GM18519 (cell line): ENCODE data around the gene TBX1.

Experiments
- ATAC-seq: cut with Tn5 transposase; IDR thresholded peaks from one replicate; pipeline ENCODE4 v1.9.1; 2021; ENCODE audit warnings: mild to moderate bottlenecking, moderate library complexity; ENCODE audit not compliant: unreplicated experiment, low FRiP score

The TBX1 gene

DNA sequence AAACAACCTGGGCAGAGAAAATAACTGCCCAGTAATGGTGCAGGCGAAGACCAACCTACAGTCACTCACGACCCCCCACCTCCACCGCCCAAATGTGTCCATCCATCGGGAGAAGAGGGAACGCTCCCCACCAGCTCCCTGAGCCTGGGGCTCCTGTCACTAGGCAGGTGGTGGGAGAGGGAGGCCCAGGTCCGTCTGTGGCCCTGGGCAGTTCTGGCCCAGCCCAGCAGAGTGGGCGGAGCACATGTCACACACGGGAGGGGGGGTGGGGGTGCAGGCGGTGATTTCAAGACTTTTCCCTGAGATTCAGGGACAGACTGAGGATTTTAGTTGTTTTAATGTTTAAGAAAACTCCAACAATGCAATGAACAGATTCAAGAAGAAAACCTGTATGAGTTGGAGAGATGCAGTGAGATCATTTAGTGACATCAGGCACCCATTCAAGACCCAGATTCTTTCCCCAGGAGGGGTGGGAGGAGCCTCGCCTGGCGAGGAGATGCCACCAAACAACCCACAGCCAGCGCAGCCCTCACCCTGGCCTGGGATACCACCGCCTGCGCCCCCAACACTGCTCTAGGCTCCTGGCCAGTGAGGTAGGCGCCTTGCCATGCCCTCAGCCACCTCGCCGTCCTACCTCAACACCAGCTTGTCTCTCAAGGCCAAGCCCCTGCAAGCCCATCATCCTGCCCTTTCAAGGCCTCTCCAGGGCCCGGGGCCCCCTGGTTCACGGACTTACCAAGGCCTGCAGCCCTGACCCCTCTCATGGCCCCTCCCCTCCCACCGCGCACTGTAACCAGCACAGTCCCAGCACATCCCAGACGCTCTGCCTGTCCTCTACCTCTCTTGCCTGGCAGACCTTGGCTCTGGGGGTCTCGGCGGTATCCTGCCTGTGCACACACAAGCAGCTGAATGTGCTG is 36.8 kb downstream of the TBX1 start:
- no peak for ATAC-seq

GRCh38 chr22:19798003-19798665 is 37.6 kb downstream of the TBX1 start:
- ATAC-seq: no peak

DNA sequence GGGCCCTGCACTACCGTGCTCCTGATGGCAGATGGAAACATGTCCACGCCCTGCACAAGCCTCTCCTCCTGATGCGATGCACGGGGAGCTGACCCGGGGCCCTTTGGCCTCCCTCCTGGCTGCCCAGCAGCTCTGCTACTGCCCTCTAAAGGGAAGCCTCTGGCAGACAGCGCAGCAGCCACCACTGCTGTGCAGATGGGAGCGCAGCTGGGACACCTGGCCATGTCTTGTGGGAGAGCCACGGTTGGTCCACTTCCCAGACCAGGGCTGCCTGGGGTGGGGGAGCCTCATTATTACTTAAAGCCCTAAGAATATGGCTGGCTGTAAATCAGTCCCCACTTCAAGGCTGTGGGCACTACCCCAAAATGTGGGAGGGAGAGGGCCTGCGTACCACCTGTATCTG is 38.3 kb downstream of the TBX1 start:
- ATAC-seq: no peak

DNA sequence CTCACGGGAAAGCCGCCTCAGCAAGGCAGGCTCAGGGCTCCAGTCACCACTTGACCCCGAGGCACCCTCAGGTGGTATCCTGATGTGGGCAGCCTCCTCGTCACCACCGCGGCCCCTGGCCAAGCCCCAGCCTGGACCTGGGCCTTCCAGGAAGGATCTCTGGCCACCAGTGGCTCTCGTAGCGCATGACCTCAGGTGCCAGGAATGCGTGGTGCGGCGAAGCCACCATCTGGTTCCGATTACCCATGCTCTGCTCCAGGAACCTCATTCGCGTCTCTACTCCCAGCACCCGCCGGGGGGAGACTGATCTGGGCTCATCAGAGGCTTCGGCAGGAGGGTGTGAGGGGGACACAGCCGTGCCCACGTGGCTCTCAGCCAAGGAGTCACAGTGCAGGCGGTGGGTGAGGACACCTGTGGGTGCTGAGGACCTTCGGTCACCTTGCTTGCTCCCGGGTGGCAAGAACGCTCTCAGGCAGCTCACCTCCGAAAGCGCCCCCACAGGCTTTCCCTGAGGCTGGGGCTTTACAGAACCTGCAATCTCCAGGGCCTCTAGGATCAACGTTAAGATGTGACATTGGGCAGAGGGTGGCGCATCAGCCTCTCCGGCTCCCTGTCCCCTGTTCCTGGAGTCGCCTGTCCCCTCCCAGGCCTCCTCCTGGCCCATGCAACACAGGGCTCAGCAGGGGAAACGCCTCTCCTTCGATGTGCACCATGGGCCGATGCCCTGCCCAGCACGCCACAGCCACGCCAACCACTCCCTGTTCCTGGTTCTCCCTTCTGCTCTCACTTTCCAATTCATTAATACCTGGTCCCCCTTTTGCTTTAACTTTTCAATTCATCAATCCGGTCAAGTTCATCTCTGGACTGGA is 39.0 kb downstream of the TBX1 start:
- no peak for ATAC-seq

DNA sequence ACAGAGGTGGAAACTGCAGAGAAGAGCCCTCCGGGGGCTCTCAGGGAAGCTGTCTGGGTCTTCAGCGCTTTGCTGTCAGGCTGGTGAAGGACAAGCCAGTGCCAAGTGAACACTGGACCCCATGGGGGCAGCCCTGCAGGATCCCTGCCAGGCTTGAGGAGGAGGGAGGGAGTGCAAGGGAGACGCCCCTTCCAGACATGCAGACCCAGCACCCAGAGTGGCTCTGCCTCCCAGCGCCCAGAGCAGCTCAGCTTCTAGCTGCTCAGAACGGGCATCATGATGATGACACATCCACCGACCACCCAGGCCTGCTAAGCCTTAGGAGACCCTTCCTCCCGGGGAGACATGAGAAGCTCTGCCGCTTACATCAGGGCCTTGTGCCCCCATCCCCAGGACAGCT is 39.7 kb downstream of the TBX1 start:
- no peak for ATAC-seq

- no peak for ATAC-seq
Measured at GRCh38 chr22:19800761-19801244, 40.2 kb downstream of the TBX1 start.

- ATAC-seq: no peak
Measured at GRCh38 chr22:19801340-19802000, 40.9 kb downstream of the TBX1 start.

GRCh38 chr22:19802001-19802893 is 41.7 kb downstream of the TBX1 start:
- ATAC-seq: no peak

DNA sequence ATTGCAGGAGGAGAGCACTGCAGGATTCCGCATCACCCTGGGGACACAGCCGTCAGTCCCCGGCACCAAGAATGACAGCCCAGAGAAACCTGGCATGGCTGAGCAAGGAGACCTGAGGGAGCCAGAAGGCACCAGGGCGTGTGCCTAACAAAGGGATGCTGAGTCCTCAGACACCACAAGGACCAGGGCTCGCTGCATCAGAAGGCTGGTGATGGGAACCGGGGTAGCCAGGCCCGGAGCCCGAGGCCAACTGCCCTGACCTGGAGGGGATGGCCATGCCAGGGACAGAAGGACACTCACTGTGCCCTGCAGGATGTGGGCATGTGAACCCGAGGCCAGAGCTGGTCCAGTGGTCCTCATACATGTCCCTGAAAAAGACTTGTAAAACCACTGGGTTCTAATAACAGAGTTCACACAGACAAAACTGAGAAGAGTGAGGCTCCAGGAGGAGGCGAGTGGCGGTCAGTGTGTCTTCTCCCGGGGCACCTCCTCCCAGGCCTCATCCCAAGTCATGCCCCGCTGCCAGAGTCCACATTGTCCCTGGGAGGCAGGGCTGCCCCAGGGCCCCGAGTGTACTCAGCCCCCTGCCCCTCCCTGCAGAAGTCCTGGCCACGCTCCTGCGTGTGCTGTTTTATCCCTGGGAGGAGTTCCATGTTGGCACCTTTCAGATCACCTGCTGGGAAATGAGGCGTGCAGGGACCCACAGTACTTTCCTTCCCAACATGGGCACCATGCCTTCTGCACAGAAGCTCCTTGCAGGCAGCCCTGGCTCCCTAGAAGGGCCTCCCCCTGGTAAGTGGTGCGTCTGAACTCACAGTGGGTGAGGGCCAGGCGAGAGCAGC is 42.5 kb downstream of the TBX1 start:
- no peak for ATAC-seq

DNA sequence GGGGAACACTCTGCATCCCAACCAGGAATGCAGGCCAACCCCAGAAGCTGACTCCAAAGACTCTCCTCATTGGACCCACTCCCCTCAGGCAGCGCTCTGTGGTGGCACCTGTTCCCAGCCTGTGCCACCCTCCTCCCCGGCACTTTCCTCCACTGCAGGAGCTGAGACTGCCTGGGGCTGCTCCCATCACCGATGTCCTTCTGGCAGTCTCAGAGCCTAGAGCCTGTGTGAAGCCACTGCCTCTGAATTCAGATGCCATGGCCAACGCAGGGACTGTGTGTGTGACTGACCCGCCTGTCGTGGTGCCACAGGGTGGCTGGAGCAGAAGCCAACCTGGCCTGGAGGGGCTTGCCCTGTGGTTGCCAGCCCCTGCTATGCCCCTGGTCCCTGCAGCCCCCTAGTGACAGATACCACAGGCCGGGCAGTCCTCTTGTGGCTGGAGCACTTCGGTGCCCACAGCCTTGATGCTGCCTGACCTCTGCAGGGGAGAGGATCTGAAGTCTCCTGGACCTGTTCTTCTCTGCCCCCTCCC is 43.2 kb downstream of the TBX1 start:
- ATAC-seq: no peak

DNA sequence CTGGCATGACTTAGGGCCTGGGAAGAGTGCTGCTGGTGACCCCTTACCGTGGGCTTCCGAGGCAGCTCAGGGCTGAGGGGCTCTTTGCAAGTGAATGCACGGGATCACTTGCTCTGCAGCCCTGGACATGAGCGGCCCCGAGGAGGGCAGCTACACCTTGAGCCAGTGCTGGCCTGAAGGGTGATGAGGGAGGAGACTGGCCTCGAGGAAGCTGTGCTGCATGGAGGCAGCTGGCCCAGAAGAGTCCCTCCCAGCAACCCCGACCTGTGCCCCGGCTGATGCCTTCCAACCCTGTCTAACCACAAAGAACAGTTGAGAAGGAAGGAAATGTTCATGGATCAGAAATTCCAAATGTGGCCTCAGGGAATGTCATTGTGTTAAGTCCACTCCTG is 45.2 kb downstream of the TBX1 start:
- ATAC-seq: no peak

DNA sequence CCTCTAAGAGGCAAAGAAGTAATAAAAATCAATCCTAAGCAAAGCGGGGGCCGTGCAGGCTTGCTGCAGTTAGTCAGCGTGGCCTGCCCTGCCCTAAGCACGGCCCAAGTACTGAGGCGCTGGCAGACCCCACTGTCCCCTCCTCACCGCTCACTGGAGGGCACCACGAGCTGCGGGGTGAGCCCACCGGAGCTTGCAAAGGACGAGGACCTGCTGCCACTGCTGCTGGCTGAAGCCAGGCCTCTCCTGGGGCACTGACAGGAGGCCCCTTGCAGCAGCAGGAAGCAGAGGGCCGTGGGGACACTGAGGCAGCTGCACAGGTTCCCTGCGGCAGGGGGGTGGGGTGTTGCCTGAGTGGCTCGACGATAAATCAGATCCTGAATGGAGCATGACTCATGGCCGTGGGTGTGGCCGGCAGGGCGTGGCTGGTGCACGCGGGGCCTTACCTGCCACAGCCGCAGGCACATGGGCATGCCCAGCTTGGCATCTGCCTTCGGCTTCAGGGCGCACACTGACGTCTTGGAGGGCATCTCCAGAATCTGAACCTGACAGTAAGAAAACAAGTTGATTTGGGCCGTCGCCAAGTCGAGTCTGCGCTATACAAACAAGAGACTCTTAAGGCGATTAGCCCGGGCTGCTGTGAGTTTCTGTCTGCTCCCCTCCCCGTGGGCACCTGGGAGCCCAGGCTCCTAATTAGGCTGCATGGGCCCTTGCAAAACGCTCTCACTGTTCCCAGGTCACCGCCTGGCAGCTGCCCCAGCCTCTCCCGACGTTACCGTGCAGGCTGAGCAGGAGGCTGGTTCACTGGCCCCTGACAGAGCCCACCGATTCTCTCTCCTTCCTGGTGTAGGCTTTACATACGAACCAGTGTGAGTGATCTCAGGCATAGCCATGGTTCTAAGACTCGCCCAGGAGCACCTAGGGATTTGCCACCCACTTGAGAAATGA is 45.9 kb downstream of the TBX1 start:
- ATAC-seq: no peak

DNA sequence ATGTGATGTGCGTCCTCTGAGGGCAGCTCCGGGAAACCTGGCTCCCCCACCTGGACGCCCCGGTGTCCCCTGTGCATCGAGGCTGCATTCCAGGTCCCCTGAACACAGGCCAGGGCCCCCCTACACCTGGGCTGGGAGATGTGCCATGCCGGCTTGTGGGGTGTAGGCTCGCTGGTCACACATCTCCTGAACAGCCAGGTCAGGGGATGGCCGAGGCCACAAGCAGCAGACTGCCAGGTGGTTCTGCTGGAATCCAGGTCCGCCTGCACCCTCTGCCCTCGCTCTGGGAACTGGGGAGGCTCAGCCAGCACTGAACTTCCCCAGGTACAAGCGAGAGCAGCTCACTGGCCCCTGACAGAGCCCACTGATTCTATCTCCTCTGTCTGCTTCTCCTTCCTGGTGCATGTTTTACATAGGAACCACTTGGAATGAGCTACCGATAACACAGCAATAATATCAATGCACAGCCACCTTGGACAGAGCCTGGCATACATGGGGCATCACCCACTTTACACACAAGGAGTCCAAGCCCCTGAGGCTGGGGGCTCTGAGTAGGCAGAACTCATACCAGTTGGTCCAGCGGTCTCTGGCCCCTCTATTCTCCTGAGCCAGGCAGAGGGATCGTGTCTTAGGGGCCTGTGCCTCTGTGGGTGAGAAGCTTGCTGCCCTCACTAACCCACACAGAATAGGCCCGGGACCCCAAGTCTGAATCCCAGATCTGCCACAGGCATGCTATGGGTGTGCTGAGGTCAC is 46.8 kb downstream of the TBX1 start:
- no peak for ATAC-seq

DNA sequence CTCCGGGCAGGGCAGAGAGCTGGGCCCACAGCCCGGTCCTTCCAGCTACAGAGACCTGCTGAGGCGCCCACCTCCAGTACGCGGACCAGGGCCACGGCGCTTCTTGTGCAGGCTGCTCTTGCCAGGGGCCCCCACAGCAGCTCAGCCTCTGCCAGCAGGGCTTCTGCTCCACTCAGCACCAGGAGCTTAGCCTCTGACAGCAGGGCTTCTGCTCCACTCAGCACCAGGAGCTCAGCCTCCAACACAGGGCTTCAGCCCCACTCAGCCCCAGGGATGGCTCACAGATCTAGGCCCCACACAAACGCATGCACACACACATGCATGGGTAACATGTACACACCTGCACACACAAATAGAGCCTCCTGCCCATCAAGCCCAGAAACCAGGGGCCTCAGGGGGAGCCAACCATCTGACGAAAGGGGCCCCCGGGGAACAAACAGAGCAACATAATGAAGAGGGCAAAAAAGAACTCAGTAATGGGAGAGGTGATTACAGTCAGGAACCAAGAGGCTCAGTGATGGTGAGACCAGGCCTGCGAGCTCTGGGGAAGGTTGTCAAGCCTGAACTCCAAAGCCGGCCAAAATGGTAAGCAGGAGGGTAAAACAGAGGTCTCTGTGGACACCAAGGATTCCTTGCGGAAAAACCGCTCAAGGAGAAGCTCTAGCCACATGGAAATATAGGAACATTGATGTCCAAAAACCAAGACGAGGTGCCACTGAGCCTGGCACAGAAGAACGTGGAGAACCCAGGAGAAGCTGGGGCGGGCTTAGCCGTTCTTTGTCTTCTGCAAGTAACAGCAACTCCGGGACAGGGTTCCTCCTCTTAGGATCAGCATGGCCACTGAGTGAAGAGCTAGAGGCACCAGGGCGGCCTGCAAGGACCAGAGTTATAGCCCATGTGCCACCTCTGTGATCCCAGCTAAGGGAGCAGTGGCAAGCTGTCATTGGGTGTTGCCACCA is 47.6 kb downstream of the TBX1 start:
- no peak for ATAC-seq

GRCh38 chr22:19808873-19809478 is 48.4 kb downstream of the TBX1 start:
- no peak for ATAC-seq
